Measurements from ENCODE around the gene NDUFAF4. TPM values are rescaled to one million over a fixed set of nuclear protein-coding genes. Genes with fewer than 3 reads are reported as not detected.

NDUFAF4 gene
- polyA plus RNA-seq, 3 donors = 29.9 to 43.3 (median 34.6) TPM

GRCh38 chr6:96856856-96857255 lies 40.8 kb downstream of the NDUFAF4 start:
- no peak for DNase-seq (ENCODE audit: extremely low read depth in 1 of 11, low read depth in 9 of 11, low spot score in 4 of 11)

GRCh38 chr6:96853083-96853482 lies 44.6 kb downstream of the NDUFAF4 start:
- DNase-seq (ENCODE audit: extremely low read depth in 1 of 11, low read depth in 9 of 11, low spot score in 4 of 11) = no peak

GRCh38 chr6:96852605-96853004 lies 45.1 kb downstream of the NDUFAF4 start:
- no peak for DNase-seq (ENCODE audit: extremely low read depth in 1 of 11, low read depth in 9 of 11, low spot score in 4 of 11)

- DNase-seq (ENCODE audit: extremely low read depth in 1 of 11, low read depth in 9 of 11, low spot score in 4 of 11) = no peak
These were observed 45.8 kb downstream of the NDUFAF4 start for GRCh38 chr6:96851858-96852257.

GRCh38 chr6:96849615-96850014 lies 48.1 kb downstream of the NDUFAF4 start:
- no peak for DNase-seq (ENCODE audit: extremely low read depth in 1 of 11, low read depth in 9 of 11, low spot score in 4 of 11)

GRCh38 chr6:96844530-96844929 lies 53.2 kb downstream of the NDUFAF4 start:
- no peak for DNase-seq (ENCODE audit: extremely low read depth in 1 of 11, low read depth in 9 of 11, low spot score in 4 of 11)

GRCh38 chr6:96841345-96841744 lies 56.3 kb downstream of the NDUFAF4 start:
- DNase-seq (ENCODE audit: extremely low read depth in 1 of 11, low read depth in 9 of 11, low spot score in 4 of 11) = no peak

Other genes starting within 250 kb of the NDUFAF4 start
- 1 to 10 TPM; 2.7 to 3.4 (median 3.4) TPM for gene GPR63, start 60.4 kb downstream of the NDUFAF4 start, polyA plus RNA-seq (ENCODE audit: insufficient read length in 3 of 3)
- gene KLHL32, start 26.8 kb upstream of the NDUFAF4 start, polyA plus RNA-seq (ENCODE audit: insufficient read length in 3 of 3) = 1 to 10 TPM; 3.4 to 4.1 (median 3.5) TPM

Measured in renal cortex interstitium (tissue), 11 donors.